SU-DHL-6 (cell line): Measurements from ENCODE around the gene LHX1.

Experiments used
- H2AFZ ChIP-seq: fragments of 200-600 bp; sonication (generic); 2 replicates; pipeline ENCODE4 v1.6.1; 2014; ENCODE audit warnings: low read depth, mild to moderate bottlenecking, moderate library complexity, mixed read lengths, antibody characterized with exemption, low read length; ENCODE audit not compliant: severe bottlenecking
- H3F3A ChIP-seq: fragments of 200-600 bp; shearing (Covaris generic); 2 replicates; pipeline ENCODE4 v1.6.0; 2016; ENCODE audit warnings: antibody characterized with exemption, mild to moderate bottlenecking; ENCODE audit not compliant: insufficient read depth
- H3K27ac ChIP-seq: fragments of 200-600 bp; sonication (generic); 2 replicates; pipeline ENCODE4 v1.5.1; 2016; ENCODE audit warnings: low read depth, mild to moderate bottlenecking, low read length, moderate library complexity, mixed read lengths
- H3K27me3 ChIP-seq: fragments of 200-600 bp; sonication (generic), shearing (Covaris generic); 2 replicates; pipeline ENCODE4 v1.6.0; 2014; ENCODE audit warnings: mild to moderate bottlenecking, low read length
- H3K36me3 ChIP-seq: fragments of 200-600 bp; sonication (generic); 2 replicates; pipeline ENCODE4 v1.6.1; 2014; ENCODE audit warnings: mild to moderate bottlenecking, low read length, mixed read lengths
- H3K4me2 ChIP-seq: fragments of 300-600, 200-600 bp; shearing (Covaris generic), sonication (generic); 2 replicates; pipeline ENCODE4 v1.6.0; 2014; ENCODE audit warnings: low read length, low read depth, mild to moderate bottlenecking; ENCODE audit not compliant: poor library complexity, severe bottlenecking
- H3K4me3 ChIP-seq: fragments of 200-600 bp; sonication (generic); 2 replicates; pipeline ENCODE4 v1.5.1; 2014; ENCODE audit warnings: antibody characterized with exemption, low read length, mild to moderate bottlenecking, mixed read lengths; ENCODE audit not compliant: insufficient read depth, poor library complexity, severe bottlenecking
- H3K79me2 ChIP-seq: fragments of 200-600 bp; sonication (generic); 2 replicates; pipeline ENCODE4 v1.6.1; 2014; ENCODE audit warnings: mild to moderate bottlenecking, low read length, moderate library complexity; ENCODE audit not compliant: insufficient read depth
- H3K9ac ChIP-seq: fragments of 200-600 bp; sonication (generic); 2 replicates; pipeline ENCODE4 v1.7.0; 2014; ENCODE audit warnings: mild to moderate bottlenecking, low read length
- H3K9me2 ChIP-seq: fragments of 200-600 bp; sonication (generic); replicated peaks from 2 replicates; pipeline ENCODE4 v1.6.1; 2014; ENCODE audit warnings: low read length; ENCODE audit not compliant: insufficient read depth
- H3K9me3 ChIP-seq: fragments of 200-600 bp; sonication (generic); 2 replicates; pipeline ENCODE4 v1.6.1; 2014; ENCODE audit warnings: low read length, mixed read lengths; ENCODE audit not compliant: insufficient read depth
- H4K20me1 ChIP-seq: fragments of 200-600 bp; sonication (generic); 2 replicates; pipeline ENCODE4 v1.6.1; 2014; ENCODE audit warnings: low read depth, mild to moderate bottlenecking, antibody characterized with exemption, low read length, moderate library complexity, mixed read lengths
- EZH2phosphoT487 ChIP-seq: fragments of 200-600 bp; sonication (generic), shearing (Covaris generic); conservative IDR thresholded peaks from 2 replicates; pipeline ENCODE4 v1.6.1; 2018; ENCODE audit warnings: mild to moderate bottlenecking, antibody characterized with exemption, low read length, moderate library complexity, mixed read lengths
- TF ChIP-seq, protein P1 (sequence below): fragments of 200-600 bp; sonication (generic); IDR thresholded peaks from one replicate; pipeline ENCODE4 v1.5.1; 2017; ENCODE audit warnings: antibody characterized with exemption, mild to moderate bottlenecking, low read length, moderate library complexity; ENCODE audit not compliant: insufficient read depth, poor library complexity, severe bottlenecking

Gene LHX1

DNA sequence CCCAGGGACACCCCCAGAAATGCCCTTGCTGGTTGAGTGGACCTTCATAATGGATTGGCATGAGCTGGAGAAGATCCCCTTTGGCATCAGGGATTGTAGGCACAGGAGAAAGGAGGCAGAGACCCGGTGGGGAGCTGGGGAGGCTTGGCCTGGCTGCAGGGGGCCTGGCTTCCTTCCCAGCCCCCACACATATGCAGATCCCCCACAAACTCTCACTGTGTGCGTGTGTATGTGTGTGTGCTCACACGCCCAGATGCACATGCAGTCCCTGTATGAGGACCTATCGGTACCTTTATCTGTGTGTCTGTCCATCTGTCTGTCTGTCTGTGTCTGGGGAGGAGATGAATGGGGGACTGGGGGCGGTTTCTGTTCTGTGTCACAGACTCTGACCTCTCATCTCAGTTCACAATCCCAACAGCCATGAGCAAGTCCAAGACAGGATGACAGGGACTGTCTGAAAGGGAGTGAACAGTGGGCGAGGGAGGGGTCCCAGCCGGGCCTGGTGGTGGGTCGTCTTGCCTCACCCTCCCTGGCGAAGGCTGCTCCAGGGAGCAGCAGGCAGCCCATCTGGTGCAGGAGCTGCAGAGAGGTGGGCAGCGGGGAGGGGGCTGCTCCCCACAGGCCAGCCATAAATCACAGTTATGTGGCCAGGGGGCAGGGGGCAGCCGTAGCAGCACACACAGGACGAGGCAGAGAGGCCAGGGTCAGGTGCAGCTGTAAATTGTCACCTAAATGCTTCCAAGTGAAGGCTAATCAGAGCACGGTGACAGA is 46.7 kb upstream of the LHX1 start:
- TF ChIP-seq, protein P1, sequence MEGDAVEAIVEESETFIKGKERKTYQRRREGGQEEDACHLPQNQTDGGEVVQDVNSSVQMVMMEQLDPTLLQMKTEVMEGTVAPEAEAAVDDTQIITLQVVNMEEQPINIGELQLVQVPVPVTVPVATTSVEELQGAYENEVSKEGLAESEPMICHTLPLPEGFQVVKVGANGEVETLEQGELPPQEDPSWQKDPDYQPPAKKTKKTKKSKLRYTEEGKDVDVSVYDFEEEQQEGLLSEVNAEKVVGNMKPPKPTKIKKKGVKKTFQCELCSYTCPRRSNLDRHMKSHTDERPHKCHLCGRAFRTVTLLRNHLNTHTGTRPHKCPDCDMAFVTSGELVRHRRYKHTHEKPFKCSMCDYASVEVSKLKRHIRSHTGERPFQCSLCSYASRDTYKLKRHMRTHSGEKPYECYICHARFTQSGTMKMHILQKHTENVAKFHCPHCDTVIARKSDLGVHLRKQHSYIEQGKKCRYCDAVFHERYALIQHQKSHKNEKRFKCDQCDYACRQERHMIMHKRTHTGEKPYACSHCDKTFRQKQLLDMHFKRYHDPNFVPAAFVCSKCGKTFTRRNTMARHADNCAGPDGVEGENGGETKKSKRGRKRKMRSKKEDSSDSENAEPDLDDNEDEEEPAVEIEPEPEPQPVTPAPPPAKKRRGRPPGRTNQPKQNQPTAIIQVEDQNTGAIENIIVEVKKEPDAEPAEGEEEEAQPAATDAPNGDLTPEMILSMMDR, result no peak
- TF ChIP-seq EZH2phosphoT487, result no peak
- Histone ChIP-seq H3K4me3 (no peak overlapping the region), H3K9ac (no peak overlapping the region), H3K27me3 (no peaks in the 10 kb centered on the region), H4K20me1 (no peaks in the 10 kb centered on the region), H3K79me2 (no peaks in the 10 kb centered on the region), H3F3A (no peaks in the 10 kb centered on the region), H3K9me2 (no peaks in the 10 kb centered on the region), H2AFZ (no peak overlapping the region), H3K36me3 (no peaks in the 10 kb centered on the region), H3K9me3 (no peaks in the 10 kb centered on the region), H3K27ac (no peak overlapping the region), H3K4me2 (no peak overlapping the region)

DNA sequence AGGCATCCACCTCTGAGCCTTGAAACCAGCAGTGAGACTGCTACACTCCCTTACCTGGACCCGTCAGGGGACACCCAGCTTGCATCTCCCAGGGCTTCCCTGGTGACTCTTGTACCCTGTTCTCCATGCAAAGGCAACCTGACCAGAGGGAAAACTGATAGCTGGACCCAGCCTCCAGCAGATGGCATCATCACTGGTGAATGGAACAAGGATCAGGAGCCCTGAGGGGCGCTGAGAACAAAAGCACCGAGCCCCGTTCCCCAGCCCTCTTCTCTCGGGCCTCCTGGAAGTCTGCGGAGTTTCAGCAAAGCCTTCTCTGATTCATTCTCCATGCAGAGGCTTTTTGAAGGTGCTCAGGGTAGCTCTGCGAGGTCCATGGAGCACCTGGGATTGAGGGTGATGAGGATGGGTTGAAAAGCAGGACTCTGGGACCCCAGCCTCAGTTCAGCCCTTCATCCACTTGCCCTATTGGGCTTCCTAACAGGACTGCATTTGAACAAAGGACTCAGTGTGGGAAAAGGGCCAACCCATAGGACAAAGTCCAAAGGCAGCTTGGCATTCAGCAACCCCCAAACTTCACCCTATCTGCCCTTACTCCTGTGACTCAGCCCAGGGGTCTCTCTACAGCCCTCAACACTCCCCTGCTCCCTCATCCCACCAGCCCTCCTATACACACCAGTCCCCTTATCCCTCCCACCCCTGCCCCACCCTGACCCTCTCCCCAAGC is 45.0 kb upstream of the LHX1 start:
- Histone ChIP-seq H3K9ac (no peak overlapping the region), H3F3A (no peaks in the 10 kb centered on the region), H4K20me1 (no peaks in the 10 kb centered on the region), H3K36me3 (no peaks in the 10 kb centered on the region), H3K27me3 (no peaks in the 10 kb centered on the region), H3K9me3 (no peaks in the 10 kb centered on the region), H2AFZ (no peak overlapping the region), H3K79me2 (no peaks in the 10 kb centered on the region), H3K9me2 (no peaks in the 10 kb centered on the region), H3K4me3 (no peak overlapping the region), H3K27ac (no peak overlapping the region), H3K4me2 (no peak overlapping the region)
- no peak for TF ChIP-seq EZH2phosphoT487
- TF ChIP-seq, protein P1, result no peak

- no peak overlapping the region for H3K27ac ChIP-seq
- H3K9me2 ChIP-seq, result no peaks in the 10 kb centered on the region
- no peaks in the 10 kb centered on the region for H3K36me3 ChIP-seq
- no peaks in the 10 kb centered on the region for H3F3A ChIP-seq
- no peaks in the 10 kb centered on the region for H3K79me2 ChIP-seq
- no peaks in the 10 kb centered on the region for H4K20me1 ChIP-seq
- H3K9ac ChIP-seq, result no peak overlapping the region
- no peak overlapping the region for H3K4me2 ChIP-seq
- TF ChIP-seq, protein P1, result no peak
- no peak for TF ChIP-seq EZH2phosphoT487
- no peaks in the 10 kb centered on the region for H3K9me3 ChIP-seq
- H3K27me3 ChIP-seq, result no peaks in the 10 kb centered on the region
- H3K4me3 ChIP-seq, result no peak overlapping the region
- no peak overlapping the region for H2AFZ ChIP-seq
Measured at GRCh38 chr17:36894177-36894576, 43.1 kb upstream of the LHX1 start.
